Skeletal muscle satellite cell (primary cell): ENCODE measurements around the gene FGF22.

Source experiments
- H3K27me3 ChIP-seq: 2 replicates; pipeline ENCODE4 v1.7.0; 2013; ENCODE audit warnings: low read length; ENCODE audit not compliant: control insufficient read depth, insufficient read depth
- H3K36me3 ChIP-seq: 2 replicates; pipeline ENCODE4 v1.7.0; 2013; ENCODE audit warnings: mild to moderate bottlenecking, control low read depth, low read length; ENCODE audit not compliant: insufficient read depth
- H3K4me1 ChIP-seq: 2 replicates; pipeline ENCODE4 v1.7.0; 2013; ENCODE audit warnings: low read length; ENCODE audit not compliant: control insufficient read depth, insufficient read depth
- H3K4me2 ChIP-seq: 2 replicates; pipeline ENCODE4 v1.7.0; 2013; ENCODE audit warnings: mild to moderate bottlenecking, low read length
- H3K4me3 ChIP-seq: 2 replicates; pipeline ENCODE4 v1.7.0; 2013; ENCODE audit warnings: low read length
- H3K9ac ChIP-seq: 2 replicates; pipeline ENCODE4 v1.7.0; 2013; ENCODE audit warnings: mild to moderate bottlenecking, low read depth, low read length, moderate library complexity
- H3K9me3 ChIP-seq: replicated peaks from 2 replicates; pipeline ENCODE4 v1.7.0; 2013; ENCODE audit warnings: mild to moderate bottlenecking, control low read depth, low read length

The FGF22 gene

DNA sequence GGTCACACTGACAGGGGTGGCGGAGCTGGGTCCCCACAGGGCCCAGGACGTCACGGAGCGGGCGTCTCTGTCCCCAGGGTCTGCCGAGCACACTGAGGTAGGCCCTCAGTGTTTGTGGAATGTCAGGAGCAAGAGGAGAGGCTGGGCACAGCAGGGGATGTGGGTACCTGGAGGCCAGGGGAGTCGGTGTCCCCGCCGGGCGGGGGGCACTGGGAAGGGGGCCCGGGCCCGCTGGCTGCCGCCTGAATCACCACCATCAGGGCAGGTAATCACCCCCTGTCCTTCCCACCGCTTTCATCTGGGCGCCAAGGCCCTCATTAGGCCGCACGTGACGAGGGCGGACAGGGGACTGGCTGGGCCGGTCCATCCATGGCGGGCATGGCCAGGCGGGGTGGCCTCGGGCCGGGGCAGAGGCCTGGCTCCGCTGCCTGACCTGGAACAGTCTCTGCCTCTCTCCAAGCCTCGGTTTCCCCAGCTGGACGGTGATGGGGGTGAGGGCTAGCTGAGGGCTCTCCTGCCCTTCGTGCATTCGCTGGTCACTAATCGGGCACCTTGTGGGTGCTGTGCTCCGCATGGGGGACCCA, 1.0 kb downstream of the FGF22 start:
- no peak overlapping the region for H3K4me2 ChIP-seq
- H3K4me1 ChIP-seq: peaks cover 6% of the 10 kb centered on the region
- H3K27me3 ChIP-seq: no peaks in the 10 kb centered on the region
- no peak overlapping the region for H3K4me3 ChIP-seq
- H3K9ac ChIP-seq: no peak overlapping the region
- H3K36me3 ChIP-seq: peaks cover 12% of the 10 kb centered on the region
- H3K9me3 ChIP-seq: no peaks in the 10 kb centered on the region

DNA sequence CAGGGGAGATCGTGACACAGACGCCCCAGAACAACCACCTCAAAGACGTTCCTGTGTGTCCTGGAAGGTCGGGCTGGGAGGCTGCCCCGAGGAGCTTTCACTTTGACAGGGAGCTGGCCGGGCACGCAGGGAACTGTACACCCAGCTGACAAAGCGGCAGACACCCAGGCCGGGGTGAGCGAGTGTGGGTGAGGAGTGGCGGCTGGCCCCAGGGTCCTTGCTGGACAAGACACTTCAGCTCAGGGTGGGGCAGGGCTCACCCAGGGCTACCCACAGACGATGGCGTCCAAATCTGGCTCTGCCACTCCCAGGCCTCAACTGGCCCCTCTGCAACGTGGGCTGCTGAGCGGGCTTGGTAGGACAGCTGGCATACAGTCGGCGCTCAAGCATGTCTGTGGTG, 2.0 kb downstream of the FGF22 start:
- peaks cover 6% of the 10 kb centered on the region for H3K4me1 ChIP-seq
- no peak overlapping the region for H3K4me3 ChIP-seq
- no peaks in the 10 kb centered on the region for H3K27me3 ChIP-seq
- H3K9me3 ChIP-seq: no peaks in the 10 kb centered on the region
- H3K36me3 ChIP-seq: peaks cover 22% of the 10 kb centered on the region
- no peak overlapping the region for H3K9ac ChIP-seq
- H3K4me2 ChIP-seq: no peak overlapping the region

DNA sequence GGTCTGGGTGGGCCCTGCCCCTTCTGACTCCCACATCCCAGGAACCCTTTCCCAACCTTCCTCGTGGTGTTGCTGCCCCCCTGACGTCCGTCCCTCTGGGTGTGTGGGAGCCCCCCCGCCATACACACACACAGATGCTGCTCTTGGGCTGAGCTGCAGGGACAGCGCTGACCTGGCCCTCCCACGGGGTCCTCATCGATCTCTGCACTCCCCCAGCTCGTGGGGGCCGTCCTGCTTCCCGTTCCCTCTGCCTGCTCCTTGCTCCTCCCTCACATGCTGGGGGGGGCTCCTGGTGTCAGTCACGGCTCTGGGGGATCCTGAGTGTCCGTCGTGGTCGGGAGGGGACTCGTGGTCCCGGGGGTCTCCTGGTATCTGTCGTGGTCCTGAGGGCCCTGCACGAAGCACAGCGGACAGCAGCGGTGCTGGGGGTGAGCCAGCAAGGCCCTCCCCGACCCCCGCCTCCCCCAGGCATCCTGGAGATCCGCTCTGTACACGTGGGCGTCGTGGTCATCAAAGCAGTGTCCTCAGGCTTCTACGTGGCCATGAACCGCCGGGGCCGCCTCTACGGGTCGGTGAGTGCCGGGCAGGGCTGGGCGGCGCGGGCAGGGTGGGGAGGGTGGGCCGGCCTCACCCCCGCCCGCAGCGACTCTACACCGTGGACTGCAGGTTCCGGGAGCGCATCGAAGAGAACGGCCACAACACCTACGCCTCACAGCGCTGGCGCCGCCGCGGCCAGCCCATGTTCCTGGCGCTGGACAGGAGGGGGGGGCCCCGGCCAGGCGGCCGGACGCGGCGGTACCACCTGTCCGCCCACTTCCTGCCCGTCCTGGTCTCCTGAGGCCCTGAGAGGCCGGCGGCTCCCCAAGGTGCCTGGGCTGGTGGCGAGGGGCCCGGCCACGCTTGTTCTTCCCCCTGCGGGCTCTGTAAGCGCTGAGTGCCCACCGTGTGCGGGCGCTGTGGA, 3.4 kb downstream of the FGF22 start:
- peaks cover 33% of the 10 kb centered on the region for H3K36me3 ChIP-seq
- no peak overlapping the region for H3K4me3 ChIP-seq
- no peak overlapping the region for H3K4me2 ChIP-seq
- H3K27me3 ChIP-seq: no peaks in the 10 kb centered on the region
- H3K9me3 ChIP-seq: no peaks in the 10 kb centered on the region
- peaks cover 6% of the 10 kb centered on the region for H3K4me1 ChIP-seq
- H3K9ac ChIP-seq: no peak overlapping the region

GRCh38 chr19:643736-644135, 4.1 kb downstream of the FGF22 start:
- Histone ChIP-seq H3K9ac (no peak overlapping the region), H3K4me2 (no peak overlapping the region), H3K36me3 (peaks cover 37% of the 10 kb centered on the region), H3K4me1 (peaks cover 6% of the 10 kb centered on the region), H3K4me3 (no peak overlapping the region), H3K27me3 (no peaks in the 10 kb centered on the region), H3K9me3 (no peaks in the 10 kb centered on the region)

DNA sequence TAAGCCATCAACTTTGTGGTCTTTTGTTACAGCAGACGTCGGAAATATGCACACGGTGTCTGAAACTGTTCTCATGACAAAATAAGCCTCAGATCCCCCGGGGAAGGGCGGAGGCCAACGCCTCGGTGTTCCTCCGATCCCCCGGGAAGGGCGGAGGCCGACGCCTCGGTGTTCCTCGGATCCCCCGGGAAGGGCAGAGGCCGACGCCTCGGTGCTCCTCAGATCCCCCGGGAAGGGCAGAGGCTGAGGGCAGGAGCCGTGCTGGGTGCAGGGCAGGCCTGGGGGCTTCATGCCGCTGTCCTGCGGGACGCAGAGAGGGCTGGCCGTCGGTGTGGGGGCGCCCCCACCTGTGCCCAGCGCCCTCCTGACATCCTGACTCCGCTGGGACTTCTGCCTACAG, 4.7 kb downstream of the FGF22 start:
- Histone ChIP-seq H3K9me3 (no peaks in the 10 kb centered on the region), H3K27me3 (no peaks in the 10 kb centered on the region), H3K36me3 (peaks cover 41% of the 10 kb centered on the region), H3K4me1 (peaks cover 1% of the 10 kb centered on the region), H3K4me3 (no peak overlapping the region), H3K4me2 (no peak overlapping the region), H3K9ac (no peak overlapping the region)

DNA sequence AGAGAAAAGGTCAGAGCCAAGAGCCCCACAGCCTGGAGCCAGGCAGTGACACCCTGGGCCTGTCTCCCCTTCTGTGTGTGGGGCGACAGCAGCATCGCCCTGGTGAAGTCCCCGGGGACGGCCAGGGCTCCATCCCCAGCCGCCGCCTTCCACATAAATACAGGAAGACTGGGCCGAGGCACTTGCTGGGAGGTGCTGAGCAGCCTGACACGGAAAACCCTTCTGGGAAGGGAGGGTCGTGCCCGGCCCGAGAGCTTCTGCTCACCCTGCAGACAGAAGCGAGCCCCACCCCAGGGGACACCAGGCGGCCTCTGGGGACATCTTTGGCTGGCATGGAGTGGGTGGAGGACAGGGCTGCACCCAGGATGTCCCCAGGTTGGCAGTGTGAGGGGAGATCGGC, 5.1 kb downstream of the FGF22 start:
- Histone ChIP-seq H3K4me2 (no peak overlapping the region), H3K9ac (no peak overlapping the region)

DNA sequence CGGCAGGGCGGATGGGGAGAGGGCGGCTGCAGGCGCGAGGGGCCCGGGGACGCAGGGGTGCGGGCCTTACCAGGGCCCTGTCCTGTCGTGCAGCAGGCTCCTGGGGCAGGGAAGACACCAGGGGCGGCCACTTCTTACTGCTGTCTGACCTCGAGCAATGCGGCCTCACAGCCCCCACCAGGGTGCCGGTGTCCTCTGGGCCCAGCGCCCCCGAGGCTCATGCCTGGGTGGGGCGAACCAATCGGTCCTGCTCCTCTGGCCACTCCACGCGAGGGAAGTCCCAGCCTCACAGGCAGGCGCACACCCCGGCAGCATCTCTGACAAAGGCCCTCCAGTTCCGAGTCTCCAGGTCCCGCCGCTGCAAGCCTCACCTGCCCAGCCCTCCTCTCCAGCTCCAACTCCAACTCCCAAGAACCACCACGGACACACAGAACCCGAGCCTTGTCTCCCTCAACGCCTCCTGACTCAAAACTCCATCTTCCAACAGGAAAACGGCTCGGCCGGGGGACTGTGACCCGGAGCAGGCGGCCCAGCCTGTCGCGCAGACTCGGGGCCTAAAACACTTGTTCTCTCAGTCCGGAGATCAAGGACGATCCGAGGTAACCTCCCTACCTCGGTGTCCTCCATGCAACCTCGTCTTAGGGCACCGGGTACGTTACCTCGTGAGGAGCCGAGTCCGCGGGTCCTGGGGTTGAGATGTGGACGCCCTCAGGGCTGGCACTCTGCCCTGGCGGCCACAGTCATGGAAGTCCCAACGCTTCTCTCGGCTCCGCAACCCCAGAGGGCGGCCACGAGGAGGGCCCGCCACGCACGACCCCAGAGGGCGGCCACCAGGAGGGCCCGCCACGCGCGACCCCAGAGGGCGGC, 6.5 kb downstream of the FGF22 start:
- no peaks in the 10 kb centered on the region for H3K4me1 ChIP-seq
- no peak overlapping the region for H3K9ac ChIP-seq
- peaks cover 48% of the 10 kb centered on the region for H3K36me3 ChIP-seq
- no peak overlapping the region for H3K4me3 ChIP-seq
- no peaks in the 10 kb centered on the region for H3K9me3 ChIP-seq
- no peak overlapping the region for H3K4me2 ChIP-seq
- no peaks in the 10 kb centered on the region for H3K27me3 ChIP-seq

More for the DNA sequence above, 5.1 kb downstream of the FGF22 start:
- Histone ChIP-seq H3K9me3 (no peaks in the 10 kb centered on the region), H3K4me1 (no peaks in the 10 kb centered on the region), H3K4me3 (no peak overlapping the region), H3K36me3 (peaks cover 44% of the 10 kb centered on the region), H3K27me3 (no peaks in the 10 kb centered on the region)

GRCh38 chr19:646779-647565, 7.3 kb downstream of the FGF22 start:
- no peaks in the 10 kb centered on the region for H3K9me3 ChIP-seq
- H3K4me3 ChIP-seq: no peak overlapping the region
- H3K36me3 ChIP-seq: peaks cover 56% of the 10 kb centered on the region
- H3K27me3 ChIP-seq: no peaks in the 10 kb centered on the region
- H3K4me2 ChIP-seq: no peak overlapping the region
- H3K9ac ChIP-seq: no peak overlapping the region
- H3K4me1 ChIP-seq: no peaks in the 10 kb centered on the region

GRCh38 chr19:647566-648284, 8.0 kb downstream of the FGF22 start:
- H3K4me3 ChIP-seq: no peak overlapping the region
- H3K9me3 ChIP-seq: no peaks in the 10 kb centered on the region
- no peak overlapping the region for H3K4me2 ChIP-seq
- H3K9ac ChIP-seq: no peak overlapping the region
- H3K36me3 ChIP-seq: peaks cover 59% of the 10 kb centered on the region
- no peaks in the 10 kb centered on the region for H3K4me1 ChIP-seq
- no peaks in the 10 kb centered on the region for H3K27me3 ChIP-seq

DNA sequence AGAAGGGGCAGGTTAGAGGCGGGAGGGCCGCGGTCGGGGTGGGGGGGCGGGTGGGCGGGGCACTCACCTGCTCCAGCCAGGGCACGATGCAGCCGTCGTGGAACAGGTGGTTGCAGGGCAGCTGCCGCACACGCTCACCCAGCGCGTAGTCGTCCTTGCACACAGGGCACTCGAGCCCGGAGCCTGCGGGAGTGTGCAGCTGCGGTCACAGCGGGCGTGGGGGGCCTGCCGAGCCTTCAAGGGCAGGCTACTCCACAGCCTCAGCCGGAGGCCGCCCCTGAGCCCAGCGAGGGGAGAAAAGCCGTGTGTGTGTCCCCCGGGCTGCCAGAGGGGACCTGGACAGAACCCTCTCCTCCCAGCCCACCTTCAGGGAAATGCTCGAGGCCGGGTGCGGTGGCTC, 8.6 kb downstream of the FGF22 start:
- H3K4me1 ChIP-seq: no peaks in the 10 kb centered on the region
- H3K4me3 ChIP-seq: no peak overlapping the region
- H3K36me3 ChIP-seq: peaks cover 65% of the 10 kb centered on the region

More for the DNA sequence above, 8.6 kb downstream of the FGF22 start:
- no peaks in the 10 kb centered on the region for H3K27me3 ChIP-seq
- H3K9ac ChIP-seq: no peak overlapping the region
- H3K9me3 ChIP-seq: no peaks in the 10 kb centered on the region
- no peak overlapping the region for H3K4me2 ChIP-seq
